Activated gamma-delta T cell (primary cell): ENCODE results near the gene SGTA.
"Not testable (repeated sequence)": the region's sequence is repeated elsewhere in the genome, so short reads cannot be mapped to it uniquely, and the experiment has no call there.

Experiments used
- DNase-seq: peaks from one replicate; lab custom pipeline; 2025; lab: John Stamatoyannopoulos, UW

The SGTA gene

GRCh38 chr19:2726904-2727639 lies 56.0 kb downstream of the SGTA start:
- no peak for DNase-seq

- no peak for DNase-seq
Measured at GRCh38 chr19:2726160-2726855, 56.8 kb downstream of the SGTA start.

- DNase-seq, result no peak
Measured at GRCh38 chr19:2724148-2724557, 58.9 kb downstream of the SGTA start.

GRCh38 chr19:2723747-2724146 lies 59.3 kb downstream of the SGTA start:
- no peak for DNase-seq

GRCh38 chr19:2723345-2723715 lies 59.7 kb downstream of the SGTA start:
- DNase-seq, result no peak

GRCh38 chr19:2722541-2723344 lies 60.3 kb downstream of the SGTA start:
- no peak for DNase-seq

GRCh38 chr19:2721570-2722540 lies 61.2 kb downstream of the SGTA start:
- DNase-seq, result no peak

GRCh38 chr19:2720777-2721569 lies 62.1 kb downstream of the SGTA start, which contains the start of gene DIRAS1:
DIRAS1 (minus strand) TSS chr19:2721372; CDS start chr19:2717806, 3,566 bp downstream.
- no peak for DNase-seq

GRCh38 chr19:2719920-2720776 lies 62.9 kb downstream of the SGTA start:
- no peak for DNase-seq

- DNase-seq, result no peak
Measured at GRCh38 chr19:2719232-2719735, 63.8 kb downstream of the SGTA start.

GRCh38 chr19:2717638-2718541 lies 65.2 kb downstream of the SGTA start:
- DNase-seq, result no peak

- no peak for DNase-seq
Measured at GRCh38 chr19:2716722-2717637, 66.1 kb downstream of the SGTA start.

- DNase-seq, result no peak
Measured at GRCh38 chr19:2716275-2716650, 66.8 kb downstream of the SGTA start.

GRCh38 chr19:2715470-2716274 lies 67.4 kb downstream of the SGTA start:
- DNase-seq, result no peak

GRCh38 chr19:2714531-2715269 lies 68.4 kb downstream of the SGTA start:
- DNase-seq, result no peak

GRCh38 chr19:2714102-2714501 lies 69.0 kb downstream of the SGTA start:
- not testable (repeated sequence) for DNase-seq
